Stimulated activated CD8-positive, alpha-beta memory T cell treated with anti-CD3 and anti-CD28 coated beads, Interleukin-4, amount 100 ng/mL, for 48 hours (primary cell): ENCODE data around the gene TSKU.
"Not testable (repeated sequence)": the region's sequence is repeated elsewhere in the genome, so short reads cannot be mapped to it uniquely, and the experiment has no call there.

Experiments
- DNase-seq: peaks from one replicate; pipeline ENCODE4 v3.0.0-alpha.2; 2020

Gene TSKU

DNA sequence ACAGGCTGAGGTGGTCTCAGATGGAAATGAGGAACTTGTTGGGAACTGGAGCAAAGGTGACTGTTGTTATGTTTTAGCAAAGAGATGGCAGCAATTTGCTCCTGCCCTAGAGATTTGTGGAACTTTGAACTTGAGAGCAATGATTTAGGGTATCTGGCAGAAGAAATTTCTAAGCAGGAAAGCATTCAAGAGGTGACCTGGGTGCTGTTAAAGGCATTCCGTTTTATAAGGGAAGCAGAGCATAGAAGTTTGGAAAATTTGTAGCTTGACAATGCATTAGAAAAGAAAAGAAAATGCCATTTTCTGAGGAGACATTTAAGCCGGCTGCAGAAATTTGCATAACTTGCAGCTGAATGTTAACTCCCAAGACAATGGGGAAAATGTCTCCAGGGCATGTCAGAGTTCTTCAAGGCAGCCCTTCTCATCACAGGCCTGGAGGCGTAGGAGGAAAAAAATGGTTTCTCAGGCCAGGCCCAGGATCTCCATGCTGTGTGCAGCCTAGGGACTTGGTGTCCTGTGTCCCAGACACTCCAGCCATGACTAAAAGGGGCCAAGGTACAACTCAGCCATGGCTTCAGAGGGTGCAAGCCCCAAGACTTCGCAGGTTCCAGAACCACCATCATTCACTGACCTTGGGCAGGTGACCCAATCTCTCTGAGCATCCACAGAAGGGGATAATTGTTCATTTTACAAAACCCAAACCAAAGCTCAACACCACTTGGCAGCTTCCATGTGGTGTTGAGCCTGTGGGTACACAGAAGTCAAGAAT lies 8.0 kb downstream of the TSKU start:
- DNase-seq, result not testable (repeated sequence)

DNA sequence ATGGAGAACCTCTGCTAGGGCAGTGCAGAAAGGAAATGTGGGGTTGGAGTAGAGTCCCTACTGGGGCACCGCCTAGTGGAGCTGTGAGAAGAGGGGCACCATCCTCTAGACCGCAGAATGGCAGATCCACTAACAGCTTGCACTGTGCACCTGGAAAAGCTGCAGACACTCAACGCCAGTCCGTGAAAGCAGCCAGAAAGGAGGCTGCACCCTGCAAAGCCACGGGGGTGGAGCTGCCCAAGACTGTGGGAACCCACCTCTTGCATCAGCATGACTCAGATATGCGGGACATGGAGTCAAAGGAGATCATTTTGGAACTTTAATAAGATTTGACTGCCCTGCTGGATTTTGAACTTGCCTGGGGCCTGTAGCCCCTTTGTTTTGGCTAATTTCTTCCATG lies 8.7 kb downstream of the TSKU start:
- DNase-seq, result peak; percentile 33

DNA sequence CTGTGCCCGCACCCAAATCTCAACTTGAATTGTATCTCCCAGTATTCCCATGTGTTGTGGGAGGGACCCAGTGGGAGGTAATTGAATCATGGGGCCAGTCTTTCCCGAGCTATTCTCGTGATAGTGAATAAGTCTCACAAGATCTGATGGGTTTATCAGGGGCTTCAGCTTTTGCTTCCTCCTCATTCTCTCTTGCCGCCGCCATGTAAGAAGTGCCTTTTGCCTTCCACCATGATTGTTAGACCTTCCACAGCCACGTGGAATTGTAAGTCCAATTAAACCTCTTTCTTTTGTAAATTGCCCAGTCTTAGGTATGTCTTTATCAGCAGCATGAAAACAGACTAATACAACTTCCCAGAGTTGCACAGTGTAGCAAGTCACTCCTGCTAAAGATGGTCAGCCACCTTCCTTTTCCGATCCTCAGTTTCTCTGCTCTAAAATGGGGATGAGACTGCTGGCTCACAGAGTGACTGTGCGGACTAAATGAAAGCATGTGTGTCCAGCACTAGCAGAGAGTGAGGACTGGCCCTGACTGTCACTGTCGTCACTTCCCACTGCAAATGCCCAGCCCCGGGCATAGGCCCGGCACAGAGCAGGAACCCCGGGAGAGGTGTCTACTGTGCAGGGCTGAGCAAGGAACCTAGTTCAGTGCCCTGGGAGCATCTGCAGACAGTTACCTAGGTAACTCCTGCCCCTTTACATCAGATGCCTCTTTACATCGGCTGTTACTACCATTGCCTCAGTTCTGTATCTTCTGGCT lies 9.5 kb downstream of the TSKU start:
- no peak for DNase-seq

DNA sequence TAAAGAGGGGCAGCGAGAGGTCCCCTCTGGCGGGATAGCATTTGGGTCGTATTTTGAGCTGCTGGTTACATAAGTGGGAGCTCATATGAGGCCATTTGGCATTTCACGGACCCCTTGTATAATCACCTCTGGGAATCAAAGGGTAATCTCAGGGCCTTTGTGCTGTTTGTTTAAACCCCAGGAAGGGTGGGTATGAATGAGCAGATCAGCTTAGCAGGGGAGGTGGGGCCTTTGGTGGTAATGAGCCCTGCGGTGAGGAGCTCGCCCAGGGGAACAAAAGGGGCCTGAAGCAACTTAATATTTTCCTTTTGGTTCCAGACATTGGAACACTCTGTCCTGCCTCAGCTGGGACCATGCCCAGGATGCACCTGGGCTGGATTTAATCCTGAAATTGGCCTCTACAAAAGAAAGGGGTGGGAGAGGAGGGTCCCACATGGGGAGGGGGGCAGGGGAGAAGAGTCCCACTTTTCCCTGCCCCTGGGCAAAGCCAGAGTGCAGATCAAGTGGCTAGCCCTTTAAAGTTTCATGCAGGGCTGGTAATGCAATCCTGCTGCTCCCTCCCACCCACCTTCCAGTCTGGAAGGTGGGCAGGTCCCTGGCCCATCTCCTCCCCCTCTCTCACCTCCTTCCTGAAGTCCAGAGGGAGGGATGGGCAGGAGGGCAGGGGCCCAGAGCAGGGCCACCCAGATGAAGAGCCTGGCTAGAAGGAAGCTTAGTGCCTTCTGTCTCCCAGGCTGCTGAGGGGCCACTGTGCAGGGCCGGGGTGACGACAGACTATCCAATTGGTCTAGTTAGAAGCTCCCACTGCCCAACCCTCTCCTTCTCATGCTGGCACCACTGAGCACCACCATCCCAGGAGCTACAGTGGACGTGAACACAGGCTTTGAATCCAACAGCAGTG lies 10.5 kb downstream of the TSKU start:
- no peak for DNase-seq

DNA sequence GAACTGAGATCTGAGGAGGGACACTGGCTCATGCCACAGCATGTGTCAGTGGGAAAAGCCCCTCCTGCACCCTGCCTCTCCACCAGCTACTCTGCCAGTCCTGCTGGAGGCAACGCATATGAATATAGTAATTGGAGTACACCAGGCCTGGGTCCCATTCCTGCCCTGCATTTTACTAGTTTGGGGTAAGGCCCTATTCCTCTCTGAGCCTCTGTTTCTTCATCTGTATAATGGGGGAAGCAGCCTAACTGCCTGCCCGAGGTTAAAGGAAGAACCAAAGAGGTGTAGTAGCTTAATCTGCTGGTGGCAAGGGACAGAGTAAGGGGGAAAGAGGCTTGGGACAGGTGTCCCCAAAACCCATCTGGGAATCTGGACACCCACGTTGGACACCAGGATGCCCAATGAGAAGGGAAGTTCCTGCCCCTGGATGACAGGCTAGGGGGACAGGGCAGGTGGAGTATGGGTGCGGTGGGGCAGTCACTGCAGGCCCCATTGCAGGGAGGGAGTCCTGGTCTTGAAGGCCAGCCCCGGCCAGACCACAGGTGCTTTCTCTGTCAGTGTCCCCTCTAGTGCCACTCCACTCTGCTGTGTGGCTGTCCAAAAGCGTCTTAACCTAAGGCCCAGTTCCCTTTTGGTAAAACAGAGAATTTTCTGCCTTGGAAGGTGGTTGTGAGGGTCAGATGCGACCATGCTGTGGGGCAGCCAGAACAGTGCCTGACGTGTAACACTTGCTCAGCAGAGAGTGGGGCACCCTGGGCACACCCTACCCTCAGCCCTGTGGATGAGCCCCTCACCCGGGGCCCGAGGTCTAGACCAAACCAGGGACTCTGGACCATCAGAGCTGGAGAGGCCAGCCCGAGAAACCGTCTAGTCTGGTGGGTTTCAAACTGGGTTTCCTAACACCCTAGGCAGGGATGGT lies 11.5 kb downstream of the TSKU start:
- peak; percentile 18 for DNase-seq

DNA sequence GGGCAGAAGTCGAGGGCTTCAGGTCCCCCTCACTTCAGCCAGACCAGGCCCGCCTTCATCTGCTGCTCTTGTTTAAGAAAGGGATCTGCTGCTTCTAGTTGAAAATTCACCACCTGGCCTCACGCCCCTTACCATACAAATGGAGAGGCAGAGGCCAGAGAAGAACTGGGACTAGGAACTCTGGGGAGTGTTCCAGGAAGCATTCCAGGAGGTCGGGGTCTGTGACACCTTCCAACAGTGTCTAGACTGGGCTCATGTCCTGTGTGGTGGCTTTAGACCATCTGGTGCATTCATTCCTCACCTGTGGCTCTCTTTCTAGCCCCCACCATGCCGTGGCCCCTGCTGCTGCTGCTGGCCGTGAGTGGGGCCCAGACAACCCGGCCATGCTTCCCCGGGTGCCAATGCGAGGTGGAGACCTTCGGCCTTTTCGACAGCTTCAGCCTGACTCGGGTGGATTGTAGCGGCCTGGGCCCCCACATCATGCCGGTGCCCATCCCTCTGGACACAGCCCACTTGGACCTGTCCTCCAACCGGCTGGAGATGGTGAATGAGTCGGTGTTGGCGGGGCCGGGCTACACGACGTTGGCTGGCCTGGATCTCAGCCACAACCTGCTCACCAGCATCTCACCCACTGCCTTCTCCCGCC lies 12.3 kb downstream of the TSKU start:
- DNase-seq, result no peak

DNA sequence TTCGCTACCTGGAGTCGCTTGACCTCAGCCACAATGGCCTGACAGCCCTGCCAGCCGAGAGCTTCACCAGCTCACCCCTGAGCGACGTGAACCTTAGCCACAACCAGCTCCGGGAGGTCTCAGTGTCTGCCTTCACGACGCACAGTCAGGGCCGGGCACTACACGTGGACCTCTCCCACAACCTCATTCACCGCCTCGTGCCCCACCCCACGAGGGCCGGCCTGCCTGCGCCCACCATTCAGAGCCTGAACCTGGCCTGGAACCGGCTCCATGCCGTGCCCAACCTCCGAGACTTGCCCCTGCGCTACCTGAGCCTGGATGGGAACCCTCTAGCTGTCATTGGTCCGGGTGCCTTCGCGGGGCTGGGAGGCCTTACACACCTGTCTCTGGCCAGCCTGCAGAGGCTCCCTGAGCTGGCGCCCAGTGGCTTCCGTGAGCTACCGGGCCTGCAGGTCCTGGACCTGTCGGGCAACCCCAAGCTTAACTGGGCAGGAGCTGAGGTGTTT lies 12.8 kb downstream of the TSKU start:
- DNase-seq, result no peak

DNA sequence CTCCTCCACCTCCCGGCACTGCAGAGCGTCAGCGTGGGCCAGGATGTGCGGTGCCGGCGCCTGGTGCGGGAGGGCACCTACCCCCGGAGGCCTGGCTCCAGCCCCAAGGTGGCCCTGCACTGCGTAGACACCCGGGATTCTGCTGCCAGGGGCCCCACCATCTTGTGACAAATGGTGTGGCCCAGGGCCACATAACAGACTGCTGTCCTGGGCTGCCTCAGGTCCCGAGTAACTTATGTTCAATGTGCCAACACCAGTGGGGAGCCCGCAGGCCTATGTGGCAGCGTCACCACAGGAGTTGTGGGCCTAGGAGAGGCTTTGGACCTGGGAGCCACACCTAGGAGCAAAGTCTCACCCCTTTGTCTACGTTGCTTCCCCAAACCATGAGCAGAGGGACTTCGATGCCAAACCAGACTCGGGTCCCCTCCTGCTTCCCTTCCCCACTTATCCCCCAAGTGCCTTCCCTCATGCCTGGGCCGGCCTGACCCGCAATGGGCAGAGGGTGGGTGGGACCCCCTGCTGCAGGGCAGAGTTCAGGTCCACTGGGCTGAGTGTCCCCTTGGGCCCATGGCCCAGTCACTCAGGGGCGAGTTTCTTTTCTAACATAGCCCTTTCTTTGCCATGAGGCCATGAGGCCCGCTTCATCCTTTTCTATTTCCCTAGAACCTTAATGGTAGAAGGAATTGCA lies 13.5 kb downstream of the TSKU start:
- DNase-seq, result no peak

DNA sequence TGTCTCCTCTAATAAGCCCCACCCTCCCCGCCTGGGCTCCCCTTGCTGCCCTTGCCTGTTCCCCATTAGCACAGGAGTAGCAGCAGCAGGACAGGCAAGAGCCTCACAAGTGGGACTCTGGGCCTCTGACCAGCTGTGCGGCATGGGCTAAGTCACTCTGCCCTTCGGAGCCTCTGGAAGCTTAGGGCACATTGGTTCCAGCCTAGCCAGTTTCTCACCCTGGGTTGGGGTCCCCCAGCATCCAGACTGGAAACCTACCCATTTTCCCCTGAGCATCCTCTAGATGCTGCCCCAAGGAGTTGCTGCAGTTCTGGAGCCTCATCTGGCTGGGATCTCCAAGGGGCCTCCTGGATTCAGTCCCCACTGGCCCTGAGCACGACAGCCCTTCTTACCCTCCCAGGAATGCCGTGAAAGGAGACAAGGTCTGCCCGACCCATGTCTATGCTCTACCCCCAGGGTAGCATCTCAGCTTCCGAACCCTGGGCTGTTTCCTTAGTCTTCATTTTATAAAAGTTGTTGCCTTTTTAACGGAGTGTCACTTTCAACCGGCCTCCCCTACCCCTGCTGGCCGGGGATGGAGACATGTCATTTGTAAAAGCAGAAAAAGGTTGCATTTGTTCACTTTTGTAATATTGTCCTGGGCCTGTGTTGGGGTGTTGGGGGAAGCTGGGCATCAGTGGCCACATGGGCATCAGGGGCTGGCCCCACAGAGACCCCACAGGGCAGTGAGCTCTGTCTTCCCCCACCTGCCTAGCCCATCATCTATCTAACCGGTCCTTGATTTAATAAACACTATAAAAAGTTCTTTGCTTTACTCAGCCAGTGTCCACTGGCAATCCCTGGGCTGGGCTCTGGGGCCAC lies 14.4 kb downstream of the TSKU start:
- no peak for DNase-seq

DNA sequence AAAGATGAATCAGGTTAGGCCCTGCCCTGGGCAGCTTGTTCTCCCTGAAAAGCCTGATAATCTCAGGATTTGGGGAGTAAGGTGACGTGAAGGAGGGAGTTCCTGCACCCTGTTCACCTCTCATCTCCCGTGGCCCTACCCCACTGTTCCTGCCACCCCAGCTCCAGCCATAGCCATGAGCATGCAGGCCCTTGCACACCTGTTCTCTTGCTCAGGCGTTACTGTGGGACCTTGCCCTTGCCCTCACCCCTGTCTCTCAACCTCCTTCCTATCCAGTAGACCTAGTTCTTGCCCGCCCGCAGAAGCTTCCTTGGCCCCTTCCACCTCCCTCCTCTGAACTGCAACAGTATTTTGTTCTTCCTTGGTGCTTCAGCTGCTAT lies 15.0 kb downstream of the TSKU start:
- no peak for DNase-seq

DNA sequence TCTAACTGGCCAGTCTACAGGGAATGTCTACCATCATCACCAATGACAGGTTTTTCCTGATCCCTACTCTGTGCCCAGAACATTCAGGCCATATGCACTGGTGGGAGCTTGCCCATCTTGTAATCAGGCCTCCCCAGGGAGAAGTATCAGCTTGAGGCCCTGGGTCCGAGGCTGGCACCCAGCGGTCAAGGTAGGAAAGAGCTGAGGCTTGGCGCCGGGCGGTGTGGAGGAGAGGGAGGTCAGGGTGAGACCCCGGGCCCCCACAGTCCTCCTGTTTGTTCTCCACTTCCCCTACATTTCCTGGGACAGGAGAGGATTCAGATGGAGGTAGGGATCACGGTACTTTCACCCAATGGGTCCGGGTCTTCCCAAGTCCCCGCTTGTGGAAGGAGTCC lies 15.5 kb downstream of the TSKU start:
- DNase-seq, result no peak

DNA sequence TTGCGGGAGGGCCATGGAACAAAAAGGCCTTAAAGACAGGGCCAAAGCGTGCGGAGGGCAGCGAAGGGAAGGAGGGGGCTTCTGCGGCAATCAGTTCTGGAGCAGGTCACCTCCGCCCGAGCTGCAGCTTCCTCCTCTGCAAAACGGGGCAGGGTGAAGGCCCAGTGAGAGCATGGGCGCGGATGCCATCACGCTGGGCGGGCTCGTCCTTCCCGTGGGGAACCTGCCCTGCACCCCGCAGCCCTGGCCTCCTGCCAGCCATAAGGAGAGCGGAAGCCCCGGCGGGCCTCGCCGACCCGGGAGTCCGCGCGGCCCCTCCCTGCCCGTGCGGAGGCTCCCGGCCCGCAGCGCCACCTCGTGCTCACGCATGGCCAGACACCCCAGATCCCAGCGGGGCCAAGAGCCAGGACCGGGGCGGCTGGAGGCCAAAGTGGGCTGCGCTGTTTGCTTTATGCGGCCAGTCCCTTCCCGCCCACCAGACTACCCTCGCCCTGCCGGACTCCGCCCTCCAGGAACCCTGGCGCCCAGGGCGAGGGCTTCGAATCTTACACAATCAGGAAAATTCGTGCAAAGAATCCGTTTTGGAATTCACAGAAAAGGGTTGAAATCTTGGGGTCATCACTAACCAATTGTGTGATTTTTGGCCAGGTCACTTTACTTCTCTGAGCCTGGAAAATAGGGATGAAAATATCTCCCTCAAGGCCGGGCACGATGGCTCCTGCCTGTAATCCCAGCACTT lies 16.1 kb downstream of the TSKU start:
- DNase-seq, result peak; percentile 85

DNA sequence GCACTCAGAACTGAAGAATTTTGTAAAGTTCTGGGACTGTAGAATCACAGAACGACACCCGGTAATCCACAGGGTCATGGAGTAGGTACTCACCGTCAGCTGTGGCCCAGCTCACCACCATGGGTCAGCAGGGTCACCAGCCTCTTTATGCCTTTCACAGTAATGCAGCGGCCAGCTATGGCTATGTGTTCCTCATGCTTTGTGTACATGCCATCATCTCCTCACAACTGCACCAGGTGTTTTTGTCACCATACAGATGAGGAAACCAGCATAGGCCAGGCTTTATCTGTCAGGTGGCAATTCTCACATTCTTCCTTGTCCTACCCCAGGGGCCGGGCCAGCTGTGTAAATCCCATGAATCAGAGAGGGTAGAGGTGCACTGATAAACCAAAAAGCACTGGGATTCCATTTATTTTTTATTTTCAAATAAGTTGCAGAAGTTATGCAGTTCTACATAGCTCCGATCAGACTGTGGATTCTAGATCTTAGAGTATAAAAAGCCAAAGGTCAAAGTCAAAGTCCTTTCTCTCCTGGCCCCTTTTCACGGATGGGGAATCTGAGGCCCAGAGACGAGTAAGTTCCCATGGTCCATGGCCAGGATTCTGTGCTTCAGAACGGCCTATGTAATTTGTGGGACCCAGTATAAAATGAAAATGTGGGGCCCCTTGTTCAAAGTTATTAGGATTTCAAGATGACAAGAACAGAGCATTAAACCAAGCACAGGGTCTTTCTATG lies 17.5 kb downstream of the TSKU start:
- no peak for DNase-seq

DNA sequence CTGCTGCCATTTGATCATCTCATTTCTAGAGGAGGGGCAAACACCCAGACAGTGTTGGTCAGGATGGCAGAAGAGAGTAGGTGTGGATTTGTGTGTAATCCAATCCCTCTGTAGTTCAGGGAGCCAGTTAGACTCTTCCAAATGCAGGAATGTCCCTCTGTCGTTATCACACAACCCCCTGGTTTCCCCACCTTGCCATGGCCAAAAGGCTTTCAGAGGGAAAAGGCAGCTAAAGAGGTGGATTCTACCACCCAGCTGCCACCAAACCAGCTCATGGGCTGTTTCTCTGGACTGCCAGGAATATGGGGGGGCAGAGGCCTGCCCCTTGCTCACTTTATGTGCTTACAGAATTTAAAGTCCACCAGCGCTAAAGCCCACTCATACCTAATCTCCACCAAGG lies 18.1 kb downstream of the TSKU start:
- DNase-seq, result peak; percentile 13

DNA sequence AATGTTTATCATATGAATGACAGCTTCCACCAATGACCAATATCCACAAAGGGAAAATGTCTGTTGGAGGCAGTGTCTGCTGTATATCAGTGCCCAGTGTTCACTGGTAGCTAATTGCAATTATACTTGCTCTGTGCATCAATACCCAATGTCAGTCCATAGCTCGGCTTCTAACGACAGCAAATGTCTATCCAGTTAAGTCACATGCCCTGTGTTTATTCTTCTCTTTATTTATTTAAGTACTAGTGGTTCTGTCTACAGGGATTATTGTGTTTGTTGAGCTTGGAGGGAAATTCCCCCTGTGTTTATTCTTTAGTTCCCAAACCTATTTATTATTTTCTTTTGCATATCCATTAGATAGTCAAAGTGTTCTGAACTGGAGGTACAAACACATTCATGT lies 18.6 kb downstream of the TSKU start:
- DNase-seq, result no peak

DNA sequence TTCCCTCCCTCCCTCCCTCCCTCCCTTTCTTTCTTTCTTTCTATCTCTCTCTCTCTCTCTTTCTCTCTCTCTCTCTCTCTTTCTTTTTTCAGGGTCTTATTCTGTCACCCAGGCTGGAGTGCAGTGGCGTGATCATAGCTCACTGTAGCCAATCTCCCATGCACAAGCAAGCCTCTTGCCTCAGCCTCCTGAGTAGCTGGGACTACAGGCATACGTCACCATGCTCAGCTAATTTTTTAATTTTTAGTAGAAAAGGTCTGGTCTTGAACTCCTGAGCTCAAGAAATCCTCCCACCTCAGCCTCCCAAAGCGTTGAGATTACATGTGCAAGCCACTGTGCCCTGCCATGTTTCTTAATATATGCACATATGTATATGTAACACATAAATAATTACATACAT lies 19.0 kb downstream of the TSKU start:
- no peak for DNase-seq

DNA sequence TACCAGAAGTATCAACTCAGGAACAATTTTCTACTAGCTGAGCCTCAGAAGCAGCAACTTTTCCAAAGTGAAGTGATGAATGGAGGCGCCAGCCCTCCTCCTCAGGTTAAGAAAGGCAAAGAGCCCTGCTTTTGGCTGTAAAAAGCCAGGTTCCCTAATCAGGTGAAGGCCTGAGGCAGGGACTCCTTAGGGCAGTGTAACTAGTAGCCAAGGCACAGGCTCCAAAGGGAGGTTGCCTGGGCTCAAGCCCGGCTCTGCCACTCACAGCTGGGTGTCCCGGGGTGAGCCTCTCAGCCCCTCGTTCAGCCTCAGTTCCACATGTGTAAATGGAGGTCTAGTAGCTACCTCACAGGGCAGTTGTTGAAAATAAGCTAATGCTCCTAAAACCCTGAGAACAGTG lies 19.5 kb downstream of the TSKU start:
- peak; percentile 19 for DNase-seq

DNA sequence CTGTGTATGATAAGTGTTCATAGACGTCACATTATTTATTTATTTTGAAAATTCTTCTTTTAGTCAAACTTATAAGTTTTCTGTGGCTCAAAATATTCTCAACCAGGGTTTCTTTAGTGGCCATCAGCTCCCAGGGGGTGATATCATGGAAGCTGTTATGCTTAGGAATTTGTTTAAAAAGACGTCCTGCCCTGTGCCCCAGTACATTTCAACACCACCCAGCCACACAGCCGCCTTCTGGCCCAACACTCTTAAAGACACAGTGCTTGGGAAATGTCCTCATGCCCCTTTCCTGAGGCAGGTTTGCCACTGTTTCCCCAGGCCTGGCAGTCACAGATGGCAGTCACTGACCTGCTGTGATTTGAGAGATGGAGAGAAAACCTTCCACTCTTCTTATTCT lies 19.9 kb downstream of the TSKU start:
- peak; percentile 17 for DNase-seq
